ENCODE measurements around the gene FER. TPM values are rescaled to one million over a fixed set of nuclear protein-coding genes. Genes with fewer than 3 reads are reported as not detected.

Gene FER
- total and polyA plus RNA-seq, 2 of the 8 experiments (the other 6 are each of a cell fraction or from before 2014, with no cell fraction given): 1.3 to 15.8 TPM

- Histone ChIP-seq H3K56ac (replicated peaks; ENCODE audit: insufficient read length, low read depth, low read length) (no peak overlapping the region), H4K20me1 (replicated peaks in 1 of 2; ENCODE audit: control insufficient read depth in 1 of 2, insufficient read depth in 2 of 2, low read length in 2 of 2) (no peaks in the 10 kb centered on the region), H4K5ac (ENCODE audit: insufficient read length, low read depth, low read length) (no peak overlapping the region), H3K79me2 (ENCODE audit: control insufficient read depth in 1 of 2, insufficient read depth in 2 of 2, low read length in 2 of 2) (no peaks in the 10 kb centered on the region), H2AFZ (ENCODE audit: low read length) (no peak overlapping the region), H4K8ac (ENCODE audit: extremely low read depth, insufficient read depth, low read length) (no peak overlapping the region), H3K27ac (ENCODE audit: low read depth, low read length) (no peak overlapping the region), H2BK120ac (replicated peaks; ENCODE audit: low read depth, low read length) (no peak overlapping the region), H3K36me3 (ENCODE audit: control insufficient read depth in 2 of 4, insufficient read depth in 4 of 4, low read length in 3 of 4) (no peaks in the 10 kb centered on the region), H3K18ac (ENCODE audit: extremely low read depth, low read length) (no peak overlapping the region), H2BK20ac (ENCODE audit: low read length) (no peak overlapping the region), H3K23ac (ENCODE audit: insufficient read length) (no peak overlapping the region), H3K9ac (replicated peaks in 1 of 4; ENCODE audit: extremely low read depth in 1 of 4, low read depth in 3 of 4, low read length in 3 of 4) (no peak overlapping the region), H3K27me3 (replicated peaks in 1 of 4; ENCODE audit: control insufficient read depth in 3 of 4, extremely low read depth in 1 of 4, insufficient read depth in 3 of 4, low read length in 3 of 4) (no peaks in the 10 kb centered on the region), H3K9me3 (ENCODE audit: insufficient read depth in 2 of 2, low read depth in 1 of 2, low read length in 1 of 2) (no peaks in the 10 kb centered on the region), H2AK5ac (ENCODE audit: low read depth, low read length) (no peak overlapping the region), H2BK12ac (ENCODE audit: low read depth, low read length) (no peak overlapping the region), H2BK15ac (ENCODE audit: low read length) (no peak overlapping the region), H3K4me2 (ENCODE audit: insufficient read depth in 1 of 2, low read depth in 2 of 2, low read length in 2 of 2) (no peak overlapping the region), H3K4ac (replicated peaks; ENCODE audit: insufficient read length, low read depth, low read length) (no peak overlapping the region), H3K4me1 (replicated peaks in 1 of 4; ENCODE audit: control insufficient read depth in 3 of 4, insufficient read depth in 4 of 4, low read length in 3 of 4) (no peaks in the 10 kb centered on the region), H3K79me1 (ENCODE audit: low read depth, low read length) (no peaks in the 10 kb centered on the region), H3K23me2 (ENCODE audit: low read depth, low read length) (no peaks in the 10 kb centered on the region), H2BK5ac (ENCODE audit: low read depth, low read length) (no peak overlapping the region), H3K14ac (ENCODE audit: insufficient read length) (no peak overlapping the region), H3K4me3 (ENCODE audit: extremely low read depth in 1 of 4, insufficient read depth in 2 of 4, low read depth in 3 of 4, low read length in 4 of 4) (no peak overlapping the region), H4K91ac (replicated peaks; ENCODE audit: insufficient read length, low read length) (no peak overlapping the region)
- POLR2A ChIA-PET (ENCODE audit: partially characterized antibody): no interaction called here
- no peak for FAIRE-seq
- no peak for DNase-seq (ENCODE audit: low read depth in 1 of 2, low spot score in 2 of 2)
- WGBS, 2 experiments (ENCODE audit: extremely low coverage in 1 of 2, insufficient coverage in 1 of 2, insufficient read length in 1 of 2, insufficient replicate concordance in 2 of 2, low coverage in 1 of 2, low lambda C conversion rate in 2 of 2, missing lambda C conversion rate in 1 of 2): 89 to 100% methylated on average over 1 to 2 of the region's 2 CpGs
- CTCF ChIA-PET (ENCODE audit: partially characterized antibody): no interaction called here
- no peak for TF ChIP-seq POLR2AphosphoS5 (IDR thresholded peaks at IDR 0.05; ENCODE audit: low read depth, low read length)
Observed at GRCh38 chr5:108975697-108976096, 228.0 kb downstream of the FER start.
